Measurements from ENCODE around the gene VAT1L.

VAT1L gene

GRCh38 chr16:77801817-77802216, 13.5 kb downstream of the VAT1L start:
- Histone ChIP-seq H3K4me3 (ENCODE audit: low read length in 2 of 2) (no peak overlapping the region), H3K4me1 (ENCODE audit: control insufficient read depth, insufficient read depth, low read length) (no peaks in the 10 kb centered on the region), H3K27me3 (ENCODE audit: control insufficient read depth in 1 of 2, insufficient read depth in 2 of 2, low read length in 2 of 2) (peaks cover 0 to 3% of the 10 kb centered on the region in 2 donors), H3K27ac (ENCODE audit: low read length) (no peak overlapping the region), H3K36me3 (ENCODE audit: control insufficient read depth in 2 of 2, insufficient read depth in 2 of 2, low read length in 2 of 2) (no peaks in the 10 kb centered on the region), H3K9ac (ENCODE audit: low read length in 2 of 2) (no peak overlapping the region), H3K9me3 (ENCODE audit: control insufficient read depth in 2 of 2, low read length in 2 of 2) (no peaks in the 10 kb centered on the region)

DNA sequence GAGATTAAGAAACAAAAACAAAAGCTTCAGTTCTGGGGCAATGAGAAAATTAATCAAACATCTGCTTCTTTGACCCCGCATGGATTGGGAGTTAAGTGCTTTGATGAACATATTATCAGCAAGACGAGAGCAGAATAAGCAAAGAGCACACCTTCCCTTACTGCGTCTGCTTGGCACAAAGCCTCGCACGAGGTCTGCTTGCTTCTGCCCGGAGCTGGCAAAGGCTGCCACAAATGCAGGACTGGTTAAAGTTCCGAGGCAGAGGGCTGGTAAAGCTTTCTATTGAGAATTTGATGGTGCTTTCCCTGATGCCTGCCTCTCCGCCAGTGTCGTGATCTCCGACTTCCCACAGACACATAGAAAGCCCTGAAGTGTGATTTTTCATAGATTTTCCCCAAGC, 17.0 kb downstream of the VAT1L start:
- Histone ChIP-seq H3K9me3 (ENCODE audit: control insufficient read depth in 2 of 2, low read length in 2 of 2) (no peaks in the 10 kb centered on the region), H3K4me3 (ENCODE audit: low read length in 2 of 2) (no peak overlapping the region), H3K9ac (ENCODE audit: low read length in 2 of 2) (no peak overlapping the region), H3K36me3 (ENCODE audit: control insufficient read depth in 2 of 2, insufficient read depth in 2 of 2, low read length in 2 of 2) (no peaks in the 10 kb centered on the region), H3K27me3 (ENCODE audit: control insufficient read depth in 1 of 2, insufficient read depth in 2 of 2, low read length in 2 of 2) (peaks cover 0 to 3% of the 10 kb centered on the region in 2 donors), H3K27ac (ENCODE audit: low read length) (no peak overlapping the region), H3K4me1 (ENCODE audit: control insufficient read depth, insufficient read depth, low read length) (no peaks in the 10 kb centered on the region)

- Histone ChIP-seq H3K36me3 (ENCODE audit: control insufficient read depth in 2 of 2, insufficient read depth in 2 of 2, low read length in 2 of 2) (no peaks in the 10 kb centered on the region), H3K27ac (ENCODE audit: low read length) (no peak overlapping the region), H3K27me3 (ENCODE audit: control insufficient read depth in 1 of 2, insufficient read depth in 2 of 2, low read length in 2 of 2) (peaks cover 0 to 3% of the 10 kb centered on the region in 2 donors), H3K4me1 (ENCODE audit: control insufficient read depth, insufficient read depth, low read length) (no peaks in the 10 kb centered on the region), H3K9ac (ENCODE audit: low read length in 2 of 2) (no peak overlapping the region), H3K4me3 (ENCODE audit: low read length in 2 of 2) (no peak overlapping the region), H3K9me3 (ENCODE audit: control insufficient read depth in 2 of 2, low read length in 2 of 2) (no peaks in the 10 kb centered on the region)
Measured at GRCh38 chr16:77807021-77807420, 18.7 kb downstream of the VAT1L start.

DNA sequence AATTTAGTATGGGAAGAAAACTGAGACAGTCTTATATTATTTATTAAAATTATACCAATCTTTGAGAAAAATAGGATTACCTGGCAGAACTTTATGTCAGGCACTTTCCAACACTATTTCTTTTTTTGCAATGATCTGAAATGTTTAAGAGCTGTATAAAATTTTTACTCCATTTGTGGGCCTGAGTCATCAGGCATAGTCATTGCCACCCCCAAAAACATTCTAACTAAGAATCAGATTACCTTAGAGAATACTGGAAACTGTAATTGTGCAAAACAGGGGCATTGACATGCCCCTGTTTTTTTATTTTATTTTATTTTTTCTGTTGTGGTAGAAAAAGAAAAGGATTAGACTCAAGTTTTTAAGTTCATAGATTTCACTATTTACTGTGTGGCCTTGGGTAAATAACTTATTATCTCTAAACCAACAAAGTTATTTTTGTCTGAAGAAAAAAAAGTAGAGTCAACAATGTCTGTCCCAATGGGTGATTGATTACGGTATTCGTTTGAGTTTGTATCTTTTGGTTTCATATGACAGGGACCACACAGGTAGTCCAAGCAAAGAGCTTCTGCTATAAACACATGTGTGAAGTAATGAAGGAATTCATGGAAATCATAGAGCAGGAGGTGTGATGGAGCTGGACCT, 24.6 kb downstream of the VAT1L start:
- Histone ChIP-seq H3K9ac (ENCODE audit: low read length in 2 of 2) (no peak overlapping the region), H3K4me3 (ENCODE audit: low read length in 2 of 2) (no peak overlapping the region), H3K27me3 (ENCODE audit: control insufficient read depth in 1 of 2, insufficient read depth in 2 of 2, low read length in 2 of 2) (no peaks in the 10 kb centered on the region), H3K4me1 (ENCODE audit: control insufficient read depth, insufficient read depth, low read length) (no peaks in the 10 kb centered on the region), H3K9me3 (ENCODE audit: control insufficient read depth in 2 of 2, low read length in 2 of 2) (no peaks in the 10 kb centered on the region), H3K36me3 (ENCODE audit: control insufficient read depth in 2 of 2, insufficient read depth in 2 of 2, low read length in 2 of 2) (no peaks in the 10 kb centered on the region), H3K27ac (ENCODE audit: low read length) (no peak overlapping the region)

- H3K36me3 ChIP-seq (ENCODE audit: control insufficient read depth in 2 of 2, insufficient read depth in 2 of 2, low read length in 2 of 2): no peaks in the 10 kb centered on the region
- H3K27ac ChIP-seq (ENCODE audit: low read length): no peak overlapping the region
- peaks cover 0 to 2% of the 10 kb centered on the region in 2 donors for H3K27me3 ChIP-seq (ENCODE audit: control insufficient read depth in 1 of 2, insufficient read depth in 2 of 2, low read length in 2 of 2)
- H3K9ac ChIP-seq (ENCODE audit: low read length in 2 of 2): no peak overlapping the region
- no peak overlapping the region for H3K4me3 ChIP-seq (ENCODE audit: low read length in 2 of 2)
- no peaks in the 10 kb centered on the region for H3K4me1 ChIP-seq (ENCODE audit: control insufficient read depth, insufficient read depth, low read length)
- H3K9me3 ChIP-seq (ENCODE audit: control insufficient read depth in 2 of 2, low read length in 2 of 2): no peaks in the 10 kb centered on the region
Measured at GRCh38 chr16:77816293-77816692, 27.9 kb downstream of the VAT1L start.

GRCh38 chr16:77820340-77820739, 32.0 kb downstream of the VAT1L start:
- H3K9me3 ChIP-seq (ENCODE audit: control insufficient read depth in 2 of 2, low read length in 2 of 2): no peaks in the 10 kb centered on the region
- H3K36me3 ChIP-seq (ENCODE audit: control insufficient read depth in 2 of 2, insufficient read depth in 2 of 2, low read length in 2 of 2): no peaks in the 10 kb centered on the region
- H3K27ac ChIP-seq (ENCODE audit: low read length): no peak overlapping the region
- H3K27me3 ChIP-seq (ENCODE audit: control insufficient read depth in 1 of 2, insufficient read depth in 2 of 2, low read length in 2 of 2): peaks cover 0 to 2% of the 10 kb centered on the region in 2 donors
- no peak overlapping the region for H3K9ac ChIP-seq (ENCODE audit: low read length in 2 of 2)
- no peak overlapping the region for H3K4me3 ChIP-seq (ENCODE audit: low read length in 2 of 2)
- no peaks in the 10 kb centered on the region for H3K4me1 ChIP-seq (ENCODE audit: control insufficient read depth, insufficient read depth, low read length)

DNA sequence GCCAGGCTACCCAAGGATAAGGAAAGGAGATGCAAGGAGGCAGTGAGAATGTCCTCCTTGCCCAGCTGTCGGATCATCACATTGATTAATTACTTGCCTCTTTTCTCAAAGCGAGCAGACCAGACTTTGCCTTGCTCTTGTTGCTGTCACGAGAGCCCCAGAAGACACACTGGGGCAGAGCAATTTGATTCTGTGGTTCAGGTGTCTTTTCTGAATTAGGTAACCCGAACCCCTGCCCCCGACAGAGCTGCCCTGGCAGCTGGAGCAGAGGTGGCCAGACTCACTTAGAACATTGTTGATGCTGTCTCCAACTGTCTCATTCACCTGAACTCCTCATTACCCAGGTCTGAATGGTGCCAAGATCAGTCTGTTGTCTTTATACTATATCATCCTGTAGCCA, 34.3 kb downstream of the VAT1L start:
- Histone ChIP-seq H3K4me3 (ENCODE audit: low read length in 2 of 2) (no peak overlapping the region), H3K27ac (ENCODE audit: low read length) (no peak overlapping the region), H3K9me3 (ENCODE audit: control insufficient read depth in 2 of 2, low read length in 2 of 2) (no peaks in the 10 kb centered on the region)

GRCh38 chr16:77823067-77823466, 34.7 kb downstream of the VAT1L start:
- Histone ChIP-seq H3K27me3 (ENCODE audit: control insufficient read depth in 1 of 2, insufficient read depth in 2 of 2, low read length in 2 of 2) (peaks cover 0 to 2% of the 10 kb centered on the region in 2 donors), H3K9ac (ENCODE audit: low read length in 2 of 2) (no peak overlapping the region), H3K4me3 (ENCODE audit: low read length in 2 of 2) (no peak overlapping the region), H3K4me1 (ENCODE audit: control insufficient read depth, insufficient read depth, low read length) (no peaks in the 10 kb centered on the region), H3K27ac (ENCODE audit: low read length) (no peak overlapping the region), H3K36me3 (ENCODE audit: control insufficient read depth in 2 of 2, insufficient read depth in 2 of 2, low read length in 2 of 2) (no peaks in the 10 kb centered on the region), H3K9me3 (ENCODE audit: control insufficient read depth in 2 of 2, low read length in 2 of 2) (no peaks in the 10 kb centered on the region)

More for the DNA sequence above, 34.3 kb downstream of the VAT1L start:
- no peaks in the 10 kb centered on the region for H3K36me3 ChIP-seq (ENCODE audit: control insufficient read depth in 2 of 2, insufficient read depth in 2 of 2, low read length in 2 of 2)
- no peaks in the 10 kb centered on the region for H3K4me1 ChIP-seq (ENCODE audit: control insufficient read depth, insufficient read depth, low read length)
- H3K27me3 ChIP-seq (ENCODE audit: control insufficient read depth in 1 of 2, insufficient read depth in 2 of 2, low read length in 2 of 2): peaks cover 0 to 2% of the 10 kb centered on the region in 2 donors
- no peak overlapping the region for H3K9ac ChIP-seq (ENCODE audit: low read length in 2 of 2)

- Histone ChIP-seq H3K9me3 (ENCODE audit: control insufficient read depth in 2 of 2, low read length in 2 of 2) (no peaks in the 10 kb centered on the region), H3K9ac (ENCODE audit: low read length in 2 of 2) (no peak overlapping the region), H3K27me3 (ENCODE audit: control insufficient read depth in 1 of 2, insufficient read depth in 2 of 2, low read length in 2 of 2) (no peaks in the 10 kb centered on the region), H3K36me3 (ENCODE audit: control insufficient read depth in 2 of 2, insufficient read depth in 2 of 2, low read length in 2 of 2) (no peaks in the 10 kb centered on the region), H3K27ac (ENCODE audit: low read length) (no peak overlapping the region), H3K4me3 (ENCODE audit: low read length in 2 of 2) (no peak overlapping the region), H3K4me1 (ENCODE audit: control insufficient read depth, insufficient read depth, low read length) (no peaks in the 10 kb centered on the region)
Measured at GRCh38 chr16:77825196-77825595, 36.8 kb downstream of the VAT1L start.

DNA sequence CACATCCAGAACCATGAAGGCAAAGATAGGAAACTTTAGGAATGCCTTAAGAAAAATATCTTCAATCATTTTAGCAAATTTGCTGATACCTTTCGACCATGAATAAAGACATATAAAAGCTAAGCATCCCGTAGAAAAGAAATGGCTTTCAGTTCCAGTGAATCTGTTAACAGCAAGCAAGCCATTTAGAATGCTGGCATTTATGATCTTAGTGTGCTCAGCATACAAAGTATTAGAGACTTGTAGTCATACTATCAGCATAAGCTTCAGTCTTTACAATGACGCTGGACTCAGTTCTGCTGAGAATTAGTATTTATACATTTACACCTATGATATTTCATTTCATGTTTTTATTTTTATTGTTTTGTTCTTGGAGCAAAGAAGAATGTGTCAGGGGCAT, 38.7 kb downstream of the VAT1L start:
- Histone ChIP-seq H3K36me3 (ENCODE audit: control insufficient read depth in 2 of 2, insufficient read depth in 2 of 2, low read length in 2 of 2) (no peaks in the 10 kb centered on the region), H3K9me3 (ENCODE audit: control insufficient read depth in 2 of 2, low read length in 2 of 2) (no peaks in the 10 kb centered on the region), H3K4me1 (ENCODE audit: control insufficient read depth, insufficient read depth, low read length) (no peaks in the 10 kb centered on the region), H3K9ac (ENCODE audit: low read length in 2 of 2) (no peak overlapping the region), H3K4me3 (ENCODE audit: low read length in 2 of 2) (no peak overlapping the region), H3K27me3 (ENCODE audit: control insufficient read depth in 1 of 2, insufficient read depth in 2 of 2, low read length in 2 of 2) (no peaks in the 10 kb centered on the region), H3K27ac (ENCODE audit: low read length) (no peak overlapping the region)

- Histone ChIP-seq H3K9me3 (ENCODE audit: control insufficient read depth in 2 of 2, low read length in 2 of 2) (no peaks in the 10 kb centered on the region), H3K4me3 (ENCODE audit: low read length in 2 of 2) (no peak overlapping the region), H3K4me1 (ENCODE audit: control insufficient read depth, insufficient read depth, low read length) (no peaks in the 10 kb centered on the region), H3K9ac (ENCODE audit: low read length in 2 of 2) (no peak overlapping the region), H3K36me3 (ENCODE audit: control insufficient read depth in 2 of 2, insufficient read depth in 2 of 2, low read length in 2 of 2) (no peaks in the 10 kb centered on the region), H3K27me3 (ENCODE audit: control insufficient read depth in 1 of 2, insufficient read depth in 2 of 2, low read length in 2 of 2) (no peaks in the 10 kb centered on the region), H3K27ac (ENCODE audit: low read length) (no peak overlapping the region)
Measured at GRCh38 chr16:77833921-77834634, 45.7 kb downstream of the VAT1L start.

Data from stomach smooth muscle (tissue), 2 donors.